Gastrocnemius medialis (tissue), 4 donors: Measurements from ENCODE around the gene C4BPA.

Source experiments
- CTCF ChIP-seq, 5 experiments: fragments of 450-650 bp in 3 of 5; fragments of 200-600 bp in 2 of 5; sonication (generic) in 2 of 5; IDR thresholded peaks in 4 of 5; conservative IDR thresholded peaks in 1 of 5; 1 replicate in 4 of 5; 2 replicates in 1 of 5; pipeline ENCODE4 v1.5.1; 2016 to 2019; ENCODE audit warnings: antibody characterized with exemption in 5 of 5, mild to moderate bottlenecking in 3 of 5, moderate library complexity in 3 of 5
- POLR2A ChIP-seq, 2 donors: fragments of 450-650 bp; IDR thresholded peaks; one replicate each; pipeline ENCODE4 v1.6.1; 2017; ENCODE audit warnings: antibody characterized with exemption in 2 of 2, mild to moderate bottlenecking in 2 of 2, moderate library complexity in 2 of 2

DNA sequence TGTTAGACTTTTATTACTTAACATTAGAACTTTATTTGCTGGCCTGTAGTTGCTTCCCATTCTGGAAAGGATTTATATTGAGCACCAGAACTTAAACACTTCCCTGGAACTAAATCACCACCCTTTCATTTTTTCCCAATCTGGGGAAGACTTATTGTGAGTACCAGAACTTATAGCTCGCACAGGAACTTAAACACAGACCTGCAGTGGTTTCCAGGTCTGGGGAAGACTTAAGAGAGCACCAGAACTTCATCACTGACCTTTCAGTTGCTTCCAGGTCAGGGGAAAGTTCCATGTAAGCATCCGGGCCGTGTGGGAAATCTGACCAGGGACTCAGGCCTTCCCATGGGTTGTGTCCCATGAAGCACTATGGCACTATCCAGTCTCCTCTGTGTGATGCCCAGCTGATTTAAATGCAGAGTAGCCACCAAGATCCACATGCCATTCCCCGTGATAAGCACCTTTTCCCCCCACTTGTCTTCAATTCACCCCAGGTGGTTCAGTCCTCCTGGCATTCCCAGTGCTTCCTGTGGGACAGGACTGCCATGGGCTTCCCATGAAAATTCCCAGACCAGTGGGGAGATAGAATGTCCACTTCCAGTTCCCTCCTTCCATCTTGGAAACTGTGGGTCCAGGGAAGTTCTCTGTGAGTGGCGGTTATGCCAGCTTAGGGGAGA, 48.9 kb downstream of the C4BPA start:
- TF ChIP-seq POLR2A (IDR thresholded peaks at IDR 0.05) = no peak
- no peak for TF ChIP-seq CTCF (IDR thresholded peaks at IDR 0.05 in 4 of 5, conservative IDR thresholded peaks at IDR 0.05 in 1 of 5)
